HG03139 (cell line): ENCODE data around the gene WDR6.

Source experiments
- ATAC-seq: cut with Tn5 transposase; IDR thresholded peaks from one replicate; pipeline ENCODE4 v1.9.1; 2021; ENCODE audit not compliant: unreplicated experiment

The WDR6 gene, protein sequence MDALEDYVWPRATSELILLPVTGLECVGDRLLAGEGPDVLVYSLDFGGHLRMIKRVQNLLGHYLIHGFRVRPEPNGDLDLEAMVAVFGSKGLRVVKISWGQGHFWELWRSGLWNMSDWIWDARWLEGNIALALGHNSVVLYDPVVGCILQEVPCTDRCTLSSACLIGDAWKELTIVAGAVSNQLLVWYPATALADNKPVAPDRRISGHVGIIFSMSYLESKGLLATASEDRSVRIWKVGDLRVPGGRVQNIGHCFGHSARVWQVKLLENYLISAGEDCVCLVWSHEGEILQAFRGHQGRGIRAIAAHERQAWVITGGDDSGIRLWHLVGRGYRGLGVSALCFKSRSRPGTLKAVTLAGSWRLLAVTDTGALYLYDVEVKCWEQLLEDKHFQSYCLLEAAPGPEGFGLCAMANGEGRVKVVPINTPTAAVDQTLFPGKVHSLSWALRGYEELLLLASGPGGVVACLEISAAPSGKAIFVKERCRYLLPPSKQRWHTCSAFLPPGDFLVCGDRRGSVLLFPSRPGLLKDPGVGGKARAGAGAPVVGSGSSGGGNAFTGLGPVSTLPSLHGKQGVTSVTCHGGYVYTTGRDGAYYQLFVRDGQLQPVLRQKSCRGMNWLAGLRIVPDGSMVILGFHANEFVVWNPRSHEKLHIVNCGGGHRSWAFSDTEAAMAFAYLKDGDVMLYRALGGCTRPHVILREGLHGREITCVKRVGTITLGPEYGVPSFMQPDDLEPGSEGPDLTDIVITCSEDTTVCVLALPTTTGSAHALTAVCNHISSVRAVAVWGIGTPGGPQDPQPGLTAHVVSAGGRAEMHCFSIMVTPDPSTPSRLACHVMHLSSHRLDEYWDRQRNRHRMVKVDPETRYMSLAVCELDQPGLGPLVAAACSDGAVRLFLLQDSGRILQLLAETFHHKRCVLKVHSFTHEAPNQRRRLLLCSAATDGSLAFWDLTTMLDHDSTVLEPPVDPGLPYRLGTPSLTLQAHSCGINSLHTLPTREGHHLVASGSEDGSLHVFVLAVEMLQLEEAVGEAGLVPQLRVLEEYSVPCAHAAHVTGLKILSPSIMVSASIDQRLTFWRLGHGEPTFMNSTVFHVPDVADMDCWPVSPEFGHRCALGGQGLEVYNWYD

DNA sequence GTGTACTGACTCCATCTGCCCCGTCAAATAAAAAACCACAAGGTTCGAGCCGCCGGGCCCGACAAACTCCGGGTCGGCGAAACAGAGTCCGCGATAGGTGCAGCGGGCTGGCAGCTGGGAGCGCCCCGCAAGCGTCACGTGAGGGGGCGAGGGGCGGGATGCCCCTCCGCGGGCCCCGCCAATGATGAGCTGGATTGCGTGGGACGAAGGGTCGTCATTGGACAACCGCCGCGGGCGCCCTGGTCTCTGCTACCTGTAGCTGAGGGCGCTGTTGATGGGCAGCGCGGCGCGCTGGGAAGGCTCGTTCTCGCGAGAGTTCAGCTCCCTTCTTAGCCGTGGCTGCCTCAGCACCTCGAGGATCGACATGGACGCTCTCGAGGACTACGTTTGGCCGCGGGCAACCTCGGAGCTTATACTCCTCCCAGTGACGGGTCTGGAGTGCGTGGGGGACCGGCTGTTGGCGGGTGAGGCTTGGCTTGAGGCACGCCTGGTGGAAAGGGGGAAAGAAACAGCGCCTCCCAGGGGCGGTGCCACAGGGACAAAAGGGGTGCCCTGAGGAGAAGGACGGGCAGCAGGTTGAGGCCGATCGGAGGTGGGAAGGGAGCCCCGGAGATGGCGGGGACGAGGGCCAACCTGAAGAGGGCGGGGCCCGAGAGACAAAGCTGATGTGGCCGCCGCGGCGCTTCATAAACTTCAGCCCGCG, at the start of gene WDR6:
Gene WDR6, plus strand, starts transcription at position 324 of the 703 bp plus-strand sequence. Its CDS starts 41 bp downstream, at position 365.
- peak; percentile 84 for ATAC-seq

DNA sequence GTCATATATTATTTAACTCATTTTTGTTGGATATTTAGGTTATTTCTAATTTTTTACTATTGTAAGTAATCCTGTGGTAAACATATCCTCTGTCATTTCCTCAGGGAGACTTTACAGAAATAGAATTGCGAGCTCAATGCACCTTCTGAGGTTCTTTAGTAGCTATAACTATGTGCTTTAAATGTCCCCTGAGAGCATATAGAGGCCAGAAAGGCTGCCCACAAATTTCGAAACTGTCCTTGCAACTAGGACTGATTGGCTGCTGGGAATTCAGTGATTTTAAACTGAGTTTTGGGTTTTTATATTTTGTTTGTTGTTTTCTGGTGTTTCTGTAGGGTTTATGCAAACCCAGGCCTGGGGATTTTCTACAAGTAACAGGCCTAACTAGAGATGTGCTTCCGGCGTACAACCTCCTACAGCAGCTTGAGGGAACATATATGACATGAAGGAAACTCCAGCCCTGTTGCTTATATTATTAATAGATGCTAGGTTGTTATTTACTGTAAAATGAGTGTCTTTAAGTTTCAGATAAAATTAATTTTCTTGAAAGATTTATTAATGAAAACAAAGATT, 46.3 kb upstream of the WDR6 start:
- ATAC-seq, result no peak

DNA sequence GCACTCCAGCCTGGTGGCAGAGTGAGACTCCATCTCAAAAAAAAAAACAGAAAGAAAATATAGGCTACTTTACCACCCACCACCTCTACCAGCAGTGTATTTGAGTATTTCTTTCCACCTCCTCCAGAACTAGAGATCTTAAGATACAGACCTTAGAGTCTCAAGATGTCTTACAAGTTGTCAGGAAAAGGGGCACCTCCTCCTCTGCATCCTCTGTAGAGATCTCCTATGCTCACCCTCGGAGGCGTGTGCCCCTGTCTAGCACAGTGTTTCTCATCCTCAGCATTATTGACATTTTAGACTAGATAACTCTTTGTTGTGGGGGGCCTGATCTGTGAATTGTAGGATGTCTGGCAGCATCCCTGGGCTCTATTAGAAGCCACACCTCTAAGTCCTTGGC, 44.9 kb upstream of the WDR6 start:
- ATAC-seq, result no peak

DNA sequence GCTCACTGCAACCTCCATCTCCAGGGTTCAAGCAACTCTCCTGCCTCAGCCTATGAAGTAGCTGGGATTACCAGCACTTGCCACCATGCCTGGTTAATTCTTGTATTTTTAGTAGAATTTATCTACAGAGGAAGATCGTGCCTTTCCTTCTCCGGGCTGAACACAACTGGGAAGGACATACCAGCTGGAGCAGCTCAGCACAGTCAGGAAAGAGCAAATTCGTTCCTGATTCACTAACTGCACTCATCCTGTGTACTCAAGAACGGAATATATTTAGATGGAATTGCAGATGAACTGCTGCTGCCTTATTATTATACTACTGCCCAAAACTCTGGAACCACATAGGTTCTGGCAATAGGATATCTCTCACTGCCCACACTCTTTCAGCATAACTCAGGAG, 44.3 kb upstream of the WDR6 start:
- no peak for ATAC-seq

DNA sequence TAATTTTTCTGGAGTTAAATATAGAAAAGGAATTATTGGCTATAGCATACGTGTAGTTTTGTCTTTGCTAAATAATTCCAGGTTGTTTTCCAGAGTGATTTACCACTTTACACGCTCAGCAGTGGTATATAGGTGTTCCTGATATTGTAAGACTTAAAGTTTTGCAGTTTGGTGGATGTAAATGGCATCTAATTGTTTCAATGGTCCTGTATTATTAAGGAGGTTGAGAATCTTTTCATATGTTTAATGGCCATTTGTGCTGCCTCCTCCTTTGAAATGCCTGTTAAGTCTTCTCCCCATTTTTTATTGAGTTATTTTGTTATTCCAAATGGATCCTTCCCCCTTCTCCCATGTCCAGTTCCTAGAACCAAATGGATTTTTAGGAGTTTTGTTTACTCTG, 43.6 kb upstream of the WDR6 start:
- no peak for ATAC-seq

DNA sequence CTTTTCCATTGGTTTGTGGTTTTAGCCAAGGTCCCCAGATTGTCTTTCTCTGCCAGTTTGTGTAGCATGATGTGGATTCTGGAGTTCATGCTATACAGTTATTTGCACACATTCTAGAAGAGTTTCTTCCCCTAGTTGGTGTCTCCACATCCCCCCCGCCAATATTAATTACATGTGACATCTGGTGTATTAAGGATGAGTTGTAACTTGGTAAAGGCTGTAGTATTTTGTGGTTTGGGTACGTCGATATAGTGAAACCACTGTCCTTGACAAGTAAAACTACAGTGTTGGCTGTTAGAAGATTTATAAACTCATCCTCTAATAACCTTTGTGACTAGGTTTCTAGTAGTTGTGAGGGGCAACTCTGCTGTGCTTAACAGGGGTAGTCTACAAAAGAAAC, 40.8 kb upstream of the WDR6 start:
- no peak for ATAC-seq

DNA sequence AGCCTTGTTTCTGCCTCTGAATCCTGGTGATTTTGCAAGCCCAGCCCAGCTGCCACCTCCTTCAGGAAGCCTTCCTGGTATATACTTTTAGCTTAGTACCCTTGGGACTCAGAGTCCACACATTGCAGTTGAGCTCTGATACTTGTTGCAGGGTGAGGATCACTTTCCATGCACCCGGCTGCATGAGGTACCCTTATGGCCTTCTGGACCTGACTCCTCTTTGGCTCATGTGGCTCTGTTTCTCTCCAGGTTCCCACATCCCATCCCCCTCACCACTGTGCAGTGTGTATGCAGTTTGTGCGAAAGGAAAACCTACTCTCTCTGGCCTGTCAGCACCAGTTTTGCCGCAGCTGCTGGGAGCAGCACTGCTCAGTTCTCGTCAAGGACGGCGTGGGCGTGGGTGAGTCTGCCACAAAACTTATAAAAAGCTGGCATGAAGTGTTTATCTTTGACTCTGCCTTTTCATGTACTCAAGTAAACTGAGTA, 40.3 kb upstream of the WDR6 start:
- ATAC-seq, result no peak

DNA sequence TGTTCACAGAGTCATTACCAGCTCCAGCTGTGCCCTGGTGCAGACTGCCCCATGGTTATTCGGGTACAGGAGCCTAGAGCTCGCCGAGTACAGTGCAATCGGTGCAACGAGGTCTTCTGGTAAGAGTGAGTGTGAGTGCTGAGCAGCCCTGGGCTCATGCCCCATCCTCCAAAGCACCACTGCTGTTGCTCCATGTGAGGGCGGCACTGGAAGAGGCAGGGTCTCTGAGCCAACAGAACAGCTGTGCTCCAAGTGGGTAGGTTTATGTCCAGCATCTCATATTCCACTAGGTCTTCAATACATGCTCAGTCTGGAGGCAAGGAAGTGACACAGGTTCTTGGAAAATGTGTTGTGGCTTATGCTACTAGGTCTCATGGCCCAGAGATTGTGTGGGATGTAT, 36.6 kb upstream of the WDR6 start:
- no peak for ATAC-seq

DNA sequence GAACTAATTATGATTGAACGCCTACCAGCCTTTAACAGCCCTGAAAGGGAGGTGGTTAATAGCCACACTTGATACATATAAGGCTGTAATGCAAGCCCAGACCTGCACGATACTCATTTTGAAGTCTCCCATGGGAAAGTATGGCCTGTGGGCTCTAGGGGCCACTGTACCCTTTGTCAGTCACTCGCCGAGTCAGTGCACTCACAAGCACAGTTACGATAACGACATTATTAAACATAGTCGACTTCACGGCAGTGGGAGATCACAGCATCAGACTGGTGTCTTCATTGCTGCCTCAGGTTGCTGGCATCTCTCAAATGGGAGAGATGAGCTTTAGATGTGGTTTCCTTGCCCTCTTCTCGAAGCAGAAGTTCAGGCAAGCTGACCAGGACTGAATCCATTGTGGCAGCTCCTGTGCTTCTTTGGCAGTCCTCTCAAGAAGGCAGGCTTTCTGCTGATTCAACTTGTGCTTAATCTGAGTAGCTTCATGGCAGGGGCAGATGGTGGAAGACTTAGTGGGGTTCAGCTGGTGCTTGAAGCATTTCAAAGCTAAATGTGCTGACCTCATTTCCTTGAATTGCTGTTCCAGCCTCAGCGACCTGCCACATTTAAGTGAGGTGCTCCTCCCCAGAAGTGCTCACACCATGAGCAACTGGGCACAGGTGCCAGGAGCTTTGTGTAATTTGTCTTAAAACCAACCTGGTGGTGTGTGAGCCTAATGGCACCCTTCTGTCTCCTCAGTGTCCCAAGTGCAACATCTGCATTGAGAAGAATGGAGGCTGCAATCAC, 32.9 kb upstream of the WDR6 start:
- ATAC-seq, result no peak

DNA sequence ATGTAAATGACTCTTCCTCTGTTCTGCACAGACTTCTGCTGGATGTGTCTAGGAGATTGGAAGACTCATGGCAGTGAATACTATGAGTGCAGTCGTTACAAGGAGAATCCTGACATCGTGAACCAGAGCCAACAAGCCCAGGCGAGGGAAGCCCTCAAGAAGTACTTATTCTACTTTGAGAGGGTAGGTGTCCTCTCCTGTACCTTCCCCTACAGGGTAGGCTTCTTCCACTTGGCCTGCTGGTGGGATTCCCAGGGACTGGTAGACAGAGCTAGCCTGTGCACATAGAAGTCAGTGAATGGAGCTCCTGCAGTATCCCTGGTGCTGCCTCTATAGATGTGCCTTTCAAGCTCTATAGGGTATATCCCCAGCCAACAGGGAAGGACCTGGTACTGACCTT, 27.7 kb upstream of the WDR6 start:
- no peak for ATAC-seq

DNA sequence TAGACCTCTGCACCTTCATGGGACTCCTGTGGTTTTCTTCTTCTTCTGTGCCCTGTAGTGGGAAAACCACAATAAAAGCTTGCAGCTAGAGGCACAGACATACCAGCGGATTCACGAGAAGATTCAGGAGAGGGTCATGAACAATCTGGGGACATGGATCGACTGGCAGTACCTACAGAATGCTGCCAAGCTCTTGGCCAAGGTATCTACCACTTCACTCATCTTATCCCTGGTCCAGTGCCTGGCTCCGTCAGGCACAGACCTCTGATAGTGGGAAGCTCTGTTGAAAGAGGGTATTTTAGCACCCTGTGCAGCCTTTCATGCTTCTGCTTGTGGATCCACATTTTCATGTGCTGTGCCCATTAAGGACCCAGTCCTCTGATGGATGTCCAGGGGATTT, 26.9 kb upstream of the WDR6 start:
- no peak for ATAC-seq

DNA sequence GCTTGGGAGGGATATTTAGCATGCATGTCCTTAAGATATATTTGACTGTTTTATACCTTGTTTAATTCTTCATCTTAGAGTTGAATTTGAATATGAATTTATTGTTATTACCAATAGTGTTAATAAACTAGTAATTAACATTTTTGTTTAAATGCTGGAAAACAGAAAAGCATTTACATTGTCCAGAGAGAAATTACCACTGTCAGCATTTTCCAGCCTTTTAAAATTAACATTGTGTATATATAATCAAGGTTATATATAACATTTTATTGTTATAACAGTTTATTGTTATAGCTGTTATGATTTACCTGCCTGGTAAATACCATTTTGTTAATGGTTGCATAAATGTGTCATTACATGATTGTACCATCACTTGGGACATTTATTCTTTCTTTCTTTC, 25.2 kb upstream of the WDR6 start:
- no peak for ATAC-seq

DNA sequence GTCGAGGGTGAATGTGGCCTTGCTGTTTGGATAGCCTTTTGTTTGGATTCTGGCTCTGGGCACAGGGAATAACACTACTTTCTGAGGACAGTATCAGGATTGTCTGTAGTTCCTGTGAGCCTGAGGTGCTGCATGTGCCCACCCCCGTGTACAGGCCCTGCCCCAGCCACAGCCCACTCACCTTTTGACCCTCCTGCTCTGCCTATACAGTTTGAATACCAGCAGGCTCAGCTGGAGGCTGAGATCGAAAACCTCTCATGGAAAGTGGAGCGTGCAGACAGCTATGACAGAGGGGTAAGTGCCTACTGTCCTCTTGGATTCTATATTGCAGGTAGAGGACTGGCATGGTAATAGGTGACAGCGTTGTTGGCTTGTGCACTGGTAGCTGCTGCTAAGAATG, 24.5 kb upstream of the WDR6 start:
- no peak for ATAC-seq

DNA sequence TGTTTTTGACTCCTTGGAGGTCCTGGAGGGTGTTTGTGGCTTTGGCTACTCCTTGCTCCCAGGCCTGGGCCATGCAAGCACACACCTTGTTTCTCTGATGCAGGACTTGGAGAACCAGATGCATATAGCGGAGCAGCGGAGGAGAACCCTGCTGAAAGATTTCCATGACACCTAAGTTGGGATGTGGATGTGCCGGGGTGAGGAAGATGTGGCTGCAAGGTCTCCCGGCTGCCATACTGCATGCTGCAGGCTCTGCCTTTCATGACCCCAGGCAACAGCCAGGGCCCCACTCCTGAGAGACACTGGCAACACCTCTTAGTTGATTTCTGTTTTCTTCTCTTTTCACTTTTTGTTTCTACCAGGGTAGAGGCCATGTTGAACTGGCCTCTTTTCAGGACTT, 24.1 kb upstream of the WDR6 start:
- no peak for ATAC-seq

DNA sequence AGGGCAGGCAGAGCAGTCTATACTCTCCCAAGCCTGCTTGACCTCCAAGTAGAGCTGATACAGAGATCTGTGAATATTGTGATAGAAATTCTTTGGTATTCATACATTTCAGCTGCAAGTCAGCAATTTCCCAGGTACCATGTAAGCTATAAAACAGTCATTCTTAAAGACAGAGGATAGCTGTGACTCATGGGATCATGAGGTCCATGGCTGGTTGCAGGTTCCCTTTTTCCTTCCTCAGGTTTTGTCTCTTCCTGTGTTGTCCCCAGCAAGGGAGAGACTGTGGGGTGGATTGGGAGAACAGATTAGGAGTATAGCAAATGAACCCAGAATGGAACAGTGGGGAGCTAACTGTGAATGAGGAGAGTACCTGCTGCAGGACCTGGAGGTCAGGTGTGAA, 22.5 kb upstream of the WDR6 start:
- ATAC-seq, result no peak

DNA sequence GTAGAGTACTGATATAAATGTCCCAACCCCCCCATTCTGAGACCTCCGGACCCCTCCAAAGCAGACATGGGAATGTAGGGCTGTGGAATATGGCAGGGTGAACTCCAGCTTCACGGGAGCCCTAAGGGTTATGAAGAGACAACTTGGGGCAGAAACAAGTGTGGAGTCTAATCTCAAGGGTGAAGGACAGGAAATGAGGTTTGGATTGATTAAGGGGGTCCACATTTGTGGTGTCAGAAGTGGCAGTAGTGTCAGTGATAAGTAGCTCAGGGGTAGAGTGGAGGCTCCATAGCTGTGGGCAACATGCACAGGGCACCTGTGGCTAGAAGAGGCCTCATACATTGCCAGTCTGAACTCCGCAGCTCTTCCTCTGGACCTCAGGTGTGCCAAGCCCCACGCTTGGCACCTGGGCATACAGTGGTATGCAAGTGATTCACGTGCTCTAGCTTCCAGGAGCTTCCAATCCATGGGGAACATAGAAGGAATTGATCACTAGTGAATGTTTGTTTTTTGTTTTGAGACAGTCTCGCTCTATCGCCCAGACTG, 21.3 kb upstream of the WDR6 start:
- ATAC-seq, result no peak

DNA sequence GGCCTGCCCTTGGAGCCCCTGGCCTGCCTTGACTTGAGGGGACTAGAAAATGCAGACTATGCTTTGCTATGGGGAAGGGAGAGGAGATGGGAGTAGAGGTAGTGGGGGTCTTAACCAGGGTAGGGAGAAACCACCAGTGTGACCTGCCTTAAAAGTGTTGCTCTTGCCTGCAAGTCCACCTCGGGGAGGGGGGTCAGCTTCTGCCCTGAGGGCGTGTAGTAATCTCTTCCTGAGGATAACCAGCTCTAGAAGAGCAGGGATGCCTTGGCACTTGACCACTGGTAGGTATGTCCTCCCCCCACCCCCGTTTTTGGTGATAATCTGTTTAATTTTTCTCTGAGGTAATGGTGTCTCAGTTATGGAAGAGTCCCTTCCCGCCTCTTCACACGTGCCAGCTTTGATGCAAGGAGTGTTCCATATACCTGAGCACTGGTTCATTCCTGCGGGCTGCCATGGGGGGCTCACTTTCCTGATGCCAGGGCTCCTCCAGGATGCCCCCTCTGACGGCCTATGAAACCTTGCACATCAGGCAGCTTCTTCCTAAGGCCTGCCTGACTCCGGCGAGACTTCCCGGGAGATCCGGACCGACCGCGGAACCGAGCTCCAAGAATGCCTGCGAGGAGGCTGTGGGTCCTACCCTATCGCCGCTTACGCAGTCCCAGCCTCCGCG, 17.9 kb upstream of the WDR6 start:
- no peak for ATAC-seq

DNA sequence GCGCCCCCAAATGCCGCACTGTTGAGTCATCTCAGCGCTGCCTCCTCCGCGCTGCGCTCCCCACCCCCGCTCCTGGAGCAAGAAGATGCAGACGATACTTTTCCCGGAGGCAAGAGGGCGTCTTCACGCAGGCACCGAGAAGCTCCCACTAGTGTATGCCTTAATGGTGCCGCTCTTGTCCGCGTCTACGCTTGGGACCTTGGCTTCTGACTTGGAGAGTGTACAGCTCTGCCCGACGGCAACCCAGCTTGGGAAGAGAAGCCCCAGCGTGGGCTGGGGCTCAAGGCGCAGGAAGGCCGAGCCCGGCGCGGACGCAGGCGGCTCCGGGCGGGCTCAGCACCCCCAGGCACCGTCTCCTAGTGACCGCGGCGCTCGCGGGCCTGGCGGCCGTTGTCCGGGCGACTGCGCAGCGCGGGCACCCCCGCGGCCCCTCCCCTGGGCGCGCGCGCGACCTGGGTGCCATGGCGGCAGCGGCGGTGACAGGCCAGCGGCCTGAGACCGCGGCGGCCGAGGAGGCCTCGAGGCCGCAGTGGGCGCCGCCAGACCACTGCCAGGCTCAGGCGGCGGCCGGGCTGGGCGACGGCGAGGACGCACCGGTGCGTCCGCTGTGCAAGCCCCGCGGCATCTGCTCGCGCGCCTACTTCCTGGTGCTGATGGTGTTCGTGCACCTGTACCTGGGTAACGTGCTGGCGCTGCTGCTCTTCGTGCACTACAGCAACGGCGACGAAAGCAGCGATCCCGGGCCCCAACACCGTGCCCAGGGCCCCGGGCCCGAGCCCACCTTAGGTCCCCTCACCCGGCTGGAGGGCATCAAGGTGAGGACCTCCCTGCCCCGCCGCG, 17.2 kb upstream of the WDR6 start, which contains the start of gene P4HTM:
Gene P4HTM, plus strand, starts transcription at position 446 of the 840 bp plus-strand sequence. Its CDS starts 16 bp downstream, at position 462.
- no peak for ATAC-seq
